GM23248 (cell line): Measurements from ENCODE around the gene FBXO46.

Experiments
- EZH2 ChIP-seq: fragments of 200-600 bp; sonication (generic); IDR thresholded peaks from 2 replicates; pipeline ENCODE4 v1.6.1; 2018; ENCODE audit warnings: antibody characterized with exemption, mild to moderate bottlenecking; ENCODE audit not compliant: insufficient read depth, poor library complexity, severe bottlenecking
- EZH2phosphoT487 ChIP-seq: fragments of 200-600 bp; sonication (generic); IDR thresholded peaks from 2 replicates; pipeline ENCODE4 v1.6.1; 2018; ENCODE audit warnings: antibody characterized with exemption, moderate library complexity, mild to moderate bottlenecking, low read depth; ENCODE audit not compliant: insufficient read depth

DNA sequence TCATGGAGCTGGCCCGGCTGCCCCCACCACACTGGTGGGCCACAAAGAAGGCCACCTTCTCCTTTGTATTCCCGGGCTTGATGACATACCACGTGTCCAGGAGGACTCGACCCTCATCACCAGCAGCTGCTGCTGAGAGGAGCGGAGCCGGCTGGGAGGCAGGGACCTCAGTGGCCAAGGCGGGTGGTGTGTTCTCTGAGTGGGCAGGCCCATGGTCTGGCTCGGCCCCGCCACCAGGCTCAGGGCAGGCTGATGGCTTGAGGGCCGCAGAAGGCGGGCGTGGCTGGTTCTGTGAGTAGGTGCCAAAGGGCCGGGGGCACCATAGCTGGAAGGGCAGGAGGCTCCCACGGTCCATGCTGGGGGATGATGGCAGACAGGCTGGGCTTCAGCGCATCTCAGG lies 17.6 kb downstream of the FBXO46 start:
- TF ChIP-seq EZH2 (no peak), EZH2phosphoT487 (no peak)
